Activated naive CD8-positive, alpha-beta T cell treated with anti-CD3 and anti-CD28 coated beads, Interleukin-2, amount 50 U/mL, for 24 hours (primary cell): ENCODE results near the gene TPCN1.

Experiments
- ATAC-seq: fragments of 150-1000 bp; cut with Tn5 transposase; one replicate; pipeline ENCODE4 v1.10.0; 2021
- DNase-seq: peaks from one replicate; pipeline ENCODE4 v3.0.0; 2021
- H3K27ac Mint-ChIP-seq: one replicate; pipeline ENCODE4 v1.8.0; 2021; ENCODE audit warnings: mild to moderate bottlenecking, mixed read lengths
- H3K27me3 Mint-ChIP-seq: one replicate; pipeline ENCODE4 v1.8.0; 2021; ENCODE audit warnings: mixed read lengths
- H3K36me3 Mint-ChIP-seq: one replicate; pipeline ENCODE4 v1.8.0; 2021; ENCODE audit warnings: low read depth, mixed read lengths
- H3K4me1 Mint-ChIP-seq: one replicate; pipeline ENCODE4 v1.8.0; 2021; ENCODE audit warnings: mixed read lengths
- H3K4me3 Mint-ChIP-seq: one replicate; pipeline ENCODE4 v1.8.0; 2021; ENCODE audit warnings: mild to moderate bottlenecking, moderate library complexity, mixed read lengths
- H3K9me3 Mint-ChIP-seq: one replicate; pipeline ENCODE4 v1.8.0; 2021; ENCODE audit warnings: mixed read lengths

Gene TPCN1

DNA sequence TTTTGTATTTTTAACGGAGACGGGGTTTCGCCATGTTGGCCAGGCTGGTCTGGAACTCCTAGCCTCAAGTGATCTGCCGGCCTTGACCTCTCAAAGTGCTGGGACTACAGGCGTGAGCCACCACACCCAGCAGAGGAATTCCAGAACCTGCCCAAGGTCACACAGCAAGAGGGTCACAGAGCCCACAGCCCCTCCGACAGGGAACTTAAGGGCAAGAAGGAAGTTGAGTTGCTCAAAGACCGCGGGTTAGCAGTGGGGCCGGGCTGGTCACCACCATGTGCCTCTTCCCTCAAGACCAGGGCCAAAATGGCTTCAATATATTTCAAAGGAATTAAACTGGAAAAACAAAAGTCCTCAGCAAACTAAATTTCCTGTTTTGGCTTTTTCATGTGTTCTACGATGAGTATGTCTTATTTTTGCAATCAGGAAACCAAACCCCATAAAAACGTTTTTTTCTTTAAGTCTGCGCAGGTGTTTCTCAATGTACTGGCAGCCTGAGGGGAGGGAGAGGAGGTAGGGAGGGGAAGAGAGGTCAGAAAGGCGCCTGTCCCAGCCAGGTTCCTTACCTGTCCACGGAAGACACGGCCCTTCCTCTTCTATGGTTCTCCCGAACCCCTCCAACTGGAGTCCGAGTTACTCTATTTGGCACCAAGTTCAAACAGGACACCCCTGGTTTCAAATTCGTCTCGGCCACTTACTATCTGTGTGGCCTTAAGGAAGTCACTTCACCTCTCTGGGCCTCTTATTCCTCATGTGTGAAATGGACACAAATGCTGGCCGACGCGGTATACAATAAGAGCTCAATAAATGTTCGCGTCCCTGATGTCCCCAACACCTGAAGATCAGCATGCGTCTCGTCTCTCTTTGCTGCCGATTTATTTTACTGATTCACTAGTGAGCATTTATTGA lies 112.9 kb downstream of the TPCN1 start:
- Mint-ChIP-seq H3K4me3 (peak overlapping the region; percentile 97), H3K4me1 (peaks cover 30% of the 10 kb centered on the region), H3K9me3 (no peaks in the 10 kb centered on the region), H3K27ac (peak overlapping the region; percentile 80), H3K27me3 (no peaks in the 10 kb centered on the region), H3K36me3 (peaks cover 12% of the 10 kb centered on the region)
- ATAC-seq (peak; percentile 1), DNase-seq (no peak)

DNA sequence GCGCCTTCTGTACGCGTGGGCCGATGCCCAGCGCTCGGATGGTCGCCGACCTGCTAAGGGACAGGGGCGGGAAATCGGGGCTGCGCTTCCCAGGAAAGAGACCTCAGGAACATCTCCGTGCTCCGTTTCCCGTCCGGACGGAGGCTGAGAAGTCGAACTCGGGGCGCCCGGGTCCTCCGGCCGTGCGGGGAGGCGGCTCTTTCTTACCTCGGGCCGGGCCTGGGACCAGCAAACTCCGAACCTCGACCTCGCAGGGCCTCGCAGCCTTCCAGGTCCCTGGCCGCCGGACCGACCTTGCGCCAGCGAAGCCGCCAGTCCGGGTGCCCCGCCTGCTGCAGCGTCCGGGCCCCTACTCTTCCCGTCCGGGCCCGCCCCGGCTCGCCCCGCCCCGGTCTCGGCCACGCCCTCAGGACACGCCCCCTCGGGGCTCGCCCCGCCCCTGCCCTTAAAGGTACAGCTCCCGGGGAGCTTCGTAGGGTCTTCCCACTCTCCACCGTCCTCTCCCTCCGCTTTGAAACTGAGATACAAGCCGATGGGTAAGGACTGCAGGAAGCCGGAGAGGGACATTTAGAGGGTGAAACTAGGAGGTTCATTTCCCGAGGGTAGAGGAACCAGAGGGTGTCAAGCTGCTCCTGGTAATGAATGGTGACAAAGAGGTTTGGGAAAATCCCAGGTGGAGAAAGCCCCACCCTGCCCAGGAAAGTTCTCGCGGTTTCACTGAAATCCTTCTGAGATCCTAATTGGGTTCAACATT lies 113.7 kb downstream of the TPCN1 start, which contains the start of gene SLC8B1:
Gene SLC8B1 (minus strand): TSS at position 324 of the 754 bp plus-strand sequence. CDS start 2,231 bp downstream, outside the sequence.
- peak within 1 kb of the TSS; percentile 80 for H3K27ac Mint-ChIP-seq
- H3K4me1 Mint-ChIP-seq = peaks cover 25% of the 10 kb centered on the region
- H3K36me3 Mint-ChIP-seq = peaks cover 12% of the 10 kb centered on the region
- ATAC-seq (peak; percentile 96), DNase-seq (peak; percentile 92)
- H3K9me3 Mint-ChIP-seq = no peaks in the 10 kb centered on the region
- peak within 1 kb of the TSS; percentile 97 for H3K4me3 Mint-ChIP-seq
- no peaks in the 10 kb centered on the region for H3K27me3 Mint-ChIP-seq

DNA sequence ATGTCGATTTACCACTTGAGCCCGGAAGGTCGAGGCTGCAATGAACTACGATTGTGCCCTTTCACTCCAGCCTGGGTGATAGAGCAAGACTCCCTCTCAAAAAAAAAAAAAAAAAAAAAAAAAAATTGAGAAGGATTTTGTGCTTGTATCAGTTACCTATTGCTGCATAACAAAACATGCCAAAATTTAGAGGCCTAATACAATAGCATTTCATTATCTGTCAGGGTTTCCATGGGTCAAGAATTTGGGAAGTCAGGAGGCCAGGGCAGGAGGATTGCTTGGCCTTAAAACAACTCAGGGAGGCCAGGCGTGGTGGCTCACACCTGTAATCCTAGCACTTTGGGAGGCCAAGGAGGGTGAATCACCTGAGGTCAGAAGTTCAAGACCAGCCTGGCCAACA lies 118.3 kb downstream of the TPCN1 start:
- H3K27ac Mint-ChIP-seq = no peak overlapping the region
- no peaks in the 10 kb centered on the region for H3K36me3 Mint-ChIP-seq
- H3K4me1 Mint-ChIP-seq = peaks cover 3% of the 10 kb centered on the region
- no peak for DNase-seq
- no peaks in the 10 kb centered on the region for H3K27me3 Mint-ChIP-seq
- no peak overlapping the region for H3K4me3 Mint-ChIP-seq
- no peak for ATAC-seq
- no peaks in the 10 kb centered on the region for H3K9me3 Mint-ChIP-seq

DNA sequence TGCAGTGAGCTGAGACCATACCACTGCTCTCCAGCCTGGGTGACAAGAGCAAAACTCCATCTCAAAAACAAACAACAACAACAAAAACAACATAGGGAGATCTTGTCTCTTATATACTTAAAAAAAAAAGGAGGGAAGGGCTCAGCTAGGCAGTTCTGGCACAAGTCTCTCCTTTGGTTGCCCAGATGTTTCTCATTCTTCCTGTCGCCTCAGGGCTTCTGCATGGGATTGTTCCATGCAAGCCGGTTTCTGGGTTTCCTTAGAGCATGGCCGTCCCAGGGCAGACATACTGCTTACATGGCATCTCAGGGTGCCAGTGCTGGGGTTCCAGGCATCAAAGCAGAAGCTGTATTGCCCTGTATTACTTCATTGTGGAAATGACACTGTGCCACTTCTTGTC lies 118.8 kb downstream of the TPCN1 start:
- Mint-ChIP-seq H3K27ac (no peak overlapping the region), H3K36me3 (no peaks in the 10 kb centered on the region), H3K9me3 (no peaks in the 10 kb centered on the region), H3K4me3 (no peak overlapping the region), H3K27me3 (no peaks in the 10 kb centered on the region), H3K4me1 (peaks cover 3% of the 10 kb centered on the region)
- no peak for DNase-seq
- no peak for ATAC-seq

DNA sequence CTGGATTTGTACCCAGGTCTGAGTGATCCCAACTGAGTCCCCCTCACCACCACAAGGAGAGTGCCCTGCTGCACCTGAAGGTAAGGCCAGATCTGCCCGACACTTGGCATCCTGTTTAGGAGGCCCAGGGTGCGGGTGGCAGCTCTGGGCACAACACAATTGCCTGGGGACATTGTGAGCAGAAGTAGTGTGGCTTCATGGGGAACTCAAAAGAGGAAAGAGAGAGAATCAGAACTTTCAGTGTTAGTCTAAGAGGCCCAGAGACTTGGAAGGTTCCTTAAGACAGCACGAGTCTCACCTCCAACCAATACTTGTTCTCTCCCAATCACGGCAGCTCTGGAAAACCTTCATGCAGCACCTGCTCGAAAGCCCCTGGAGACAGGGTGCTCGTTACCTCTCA lies 120.3 kb downstream of the TPCN1 start:
- Mint-ChIP-seq H3K4me3 (no peak overlapping the region), H3K36me3 (no peaks in the 10 kb centered on the region), H3K27me3 (no peaks in the 10 kb centered on the region), H3K4me1 (no peaks in the 10 kb centered on the region), H3K27ac (no peak overlapping the region), H3K9me3 (no peaks in the 10 kb centered on the region)
- DNase-seq = no peak
- ATAC-seq = no peak

DNA sequence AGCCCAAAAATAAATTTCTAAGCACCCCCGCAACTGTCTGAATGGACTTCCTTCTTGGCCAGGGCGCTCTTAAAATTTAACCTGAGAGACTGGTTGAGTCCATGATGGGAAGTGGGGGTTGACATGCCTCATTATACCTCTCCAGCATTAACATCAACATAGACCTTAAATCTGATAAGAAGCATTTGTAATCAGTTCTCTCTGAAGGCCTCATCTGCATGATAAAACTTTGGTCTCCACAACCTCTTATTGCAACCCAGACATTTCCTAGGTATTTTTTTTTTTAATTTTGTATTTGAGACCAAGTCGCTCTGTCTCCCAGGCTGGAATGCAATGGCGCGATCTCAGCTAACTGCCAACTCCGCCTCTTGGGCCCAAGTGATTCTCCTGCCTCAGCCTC lies 124.1 kb downstream of the TPCN1 start:
- H3K36me3 Mint-ChIP-seq = no peaks in the 10 kb centered on the region
- peaks cover 4% of the 10 kb centered on the region for H3K27me3 Mint-ChIP-seq
- no peak for ATAC-seq
- DNase-seq = no peak
- no peak overlapping the region for H3K4me3 Mint-ChIP-seq
- H3K27ac Mint-ChIP-seq = no peak overlapping the region
- H3K9me3 Mint-ChIP-seq = no peaks in the 10 kb centered on the region
- H3K4me1 Mint-ChIP-seq = no peaks in the 10 kb centered on the region

DNA sequence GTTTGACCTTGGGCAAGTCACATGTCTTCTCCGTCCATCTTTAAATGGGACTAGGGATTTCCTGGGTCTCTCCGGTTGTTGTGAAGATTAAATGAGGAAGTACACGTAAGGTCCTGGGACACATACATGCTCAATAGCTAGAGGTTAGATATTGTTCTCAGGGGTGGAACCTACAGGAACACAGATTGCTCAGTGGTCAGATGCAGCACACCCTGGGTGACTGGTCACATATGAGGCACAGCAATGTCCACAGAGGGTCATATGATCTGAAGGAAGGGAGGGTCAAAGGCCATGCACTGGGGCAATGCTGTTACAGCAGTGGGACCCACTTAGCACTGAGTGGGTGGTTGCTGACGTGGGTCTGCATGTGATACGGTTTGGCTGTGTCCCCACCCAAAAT lies 125.1 kb downstream of the TPCN1 start:
- DNase-seq (no peak), ATAC-seq (no peak)
- no peaks in the 10 kb centered on the region for H3K4me1 Mint-ChIP-seq
- no peak overlapping the region for H3K4me3 Mint-ChIP-seq
- peaks cover 6% of the 10 kb centered on the region for H3K27me3 Mint-ChIP-seq
- no peaks in the 10 kb centered on the region for H3K9me3 Mint-ChIP-seq
- H3K27ac Mint-ChIP-seq = no peak overlapping the region
- no peaks in the 10 kb centered on the region for H3K36me3 Mint-ChIP-seq

DNA sequence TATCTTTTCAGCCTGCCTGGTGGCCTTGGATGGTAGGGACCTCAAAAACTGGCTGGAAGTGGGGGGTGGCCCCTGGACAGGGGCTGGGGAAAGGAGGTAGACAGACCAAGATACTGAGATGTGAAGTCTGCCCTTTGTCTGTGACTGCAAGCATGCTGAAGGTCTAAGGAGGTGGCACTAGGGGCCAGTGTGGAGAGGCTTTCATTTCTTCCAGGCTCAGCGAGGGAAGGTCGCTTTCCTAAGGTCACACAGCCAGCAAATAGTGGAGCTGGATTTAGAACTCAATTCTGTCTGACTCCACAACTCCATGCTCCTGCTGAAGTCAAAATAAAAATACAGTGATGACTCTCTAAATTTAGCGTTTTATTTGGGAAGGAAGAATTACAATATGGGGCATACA lies 125.8 kb downstream of the TPCN1 start:
- Mint-ChIP-seq H3K27ac (no peak overlapping the region), H3K9me3 (no peaks in the 10 kb centered on the region), H3K4me3 (no peak overlapping the region), H3K4me1 (no peaks in the 10 kb centered on the region), H3K36me3 (no peaks in the 10 kb centered on the region), H3K27me3 (peaks cover 6% of the 10 kb centered on the region)
- DNase-seq = no peak
- ATAC-seq = no peak

DNA sequence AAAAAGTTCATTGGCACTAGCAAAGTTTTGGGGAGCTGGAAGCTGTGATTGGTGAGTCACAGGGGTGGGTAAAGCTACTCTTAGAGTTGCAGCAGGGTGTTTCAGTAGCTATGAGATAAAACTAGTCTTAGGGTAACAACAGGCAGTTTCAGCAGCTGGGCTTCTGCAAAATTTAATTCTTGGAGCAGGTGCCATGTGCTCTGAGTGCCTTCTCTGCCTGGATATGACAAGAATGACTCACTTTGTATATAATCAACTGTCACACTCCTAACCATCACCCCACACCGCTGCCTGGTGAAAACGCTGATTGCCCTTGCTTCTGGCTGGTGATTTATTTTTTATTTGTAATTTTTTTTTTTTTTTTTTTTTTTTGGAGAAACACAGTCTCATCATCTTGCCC lies 126.6 kb downstream of the TPCN1 start:
- Mint-ChIP-seq H3K4me3 (no peak overlapping the region), H3K4me1 (no peaks in the 10 kb centered on the region), H3K9me3 (no peaks in the 10 kb centered on the region), H3K36me3 (no peaks in the 10 kb centered on the region), H3K27ac (no peak overlapping the region), H3K27me3 (peaks cover 10% of the 10 kb centered on the region)
- ATAC-seq (no peak), DNase-seq (no peak)
